WERI-Rb-1 (cell line): Measurements from ENCODE around the gene EID2.
A peak's percentile ranks its signal among the peaks of the same experiment; 100 is the strongest.

Source experiments
- DNase-seq: peaks from one replicate; pipeline ENCODE4 v3.0.0-alpha.2; 2020
- H3K27ac ChIP-seq: fragments of 250-450 bp; sonication (Bioruptor Pico); 2 replicates; pipeline ENCODE4 v1.5.1; 2020; ENCODE audit warnings: mild to moderate bottlenecking, moderate library complexity
- H3K27me3 ChIP-seq: fragments of 250-450 bp; sonication (Bioruptor Pico); 2 replicates; pipeline ENCODE4 v1.5.1; 2021; ENCODE audit warnings: mild to moderate bottlenecking, low read depth, moderate library complexity; ENCODE audit not compliant: insufficient read depth, severe bottlenecking
- H3K36me3 ChIP-seq: fragments of 250-450 bp; sonication (Bioruptor Pico); 2 replicates; pipeline ENCODE4 v1.5.1; 2020; ENCODE audit warnings: mild to moderate bottlenecking, moderate library complexity
- H3K4me3 ChIP-seq: 2 replicates; pipeline ENCODE4 v1.5.1; 2011; ENCODE audit warnings: low read depth, mild to moderate bottlenecking, control low read depth, low read length
- H3K9me3 ChIP-seq: fragments of 250-450 bp; sonication (Bioruptor Pico); 2 replicates; pipeline ENCODE4 v1.5.1; 2021; ENCODE audit warnings: mild to moderate bottlenecking, moderate library complexity; ENCODE audit not compliant: severe bottlenecking
- CTCF ChIP-seq: IDR thresholded peaks from 2 replicates; pipeline ENCODE4 v1.5.1; 2011; ENCODE audit warnings: low read depth, mild to moderate bottlenecking, control low read depth, inconsistent platforms, low read length

EID2 gene

GRCh38 chr19:39500543-39500942 is 39.4 kb downstream of the EID2 start:
- DNase-seq: no peak
- no peak for TF ChIP-seq CTCF
- Histone ChIP-seq H3K36me3 (peaks cover 21% of the 10 kb centered on the region), H3K9me3 (no peaks in the 10 kb centered on the region), H3K27ac (no peak overlapping the region), H3K4me3 (no peak overlapping the region), H3K27me3 (no peaks in the 10 kb centered on the region)

- DNase-seq: no peak
- H3K4me3 ChIP-seq: peak overlapping the region; percentile 73
- no peak for TF ChIP-seq CTCF
- H3K36me3 ChIP-seq: peaks cover 19% of the 10 kb centered on the region
- H3K9me3 ChIP-seq: no peaks in the 10 kb centered on the region
- H3K27me3 ChIP-seq: no peaks in the 10 kb centered on the region
- no peak overlapping the region for H3K27ac ChIP-seq
Observed at GRCh38 chr19:39499932-39500331, 40.0 kb downstream of the EID2 start.

GRCh38 chr19:39498798-39499642 is 40.9 kb downstream of the EID2 start, which contains the start of gene DLL3:
Gene DLL3, plus strand, starts transcription at chr19:39498947. Its CDS starts 28 bp downstream, at chr19:39498975.
- peak within 1 kb of the TSS; percentile 73 for H3K4me3 ChIP-seq

GRCh38 chr19:39497996-39498797 is 41.8 kb downstream of the EID2 start:
- Histone ChIP-seq H3K4me3 (peak overlapping the region; percentile 73), H3K27ac (peak overlapping the region; percentile 78), H3K36me3 (peaks cover 8% of the 10 kb centered on the region), H3K9me3 (no peaks in the 10 kb centered on the region), H3K27me3 (no peaks in the 10 kb centered on the region)
- peak; percentile 83 for DNase-seq
- TF ChIP-seq CTCF: peak; percentile 31; the same call in 1 of the 2 replicates

More at GRCh38 chr19:39498798-39499642, 40.9 kb downstream of the EID2 start, which contains the start of gene DLL3:
- DNase-seq: peak; percentile 77
- no peaks in the 10 kb centered on the region for H3K27me3 ChIP-seq
- H3K9me3 ChIP-seq: no peaks in the 10 kb centered on the region
- peak within 1 kb of the TSS; percentile 78 for H3K27ac ChIP-seq
- peaks cover 15% of the 10 kb centered on the region for H3K36me3 ChIP-seq
- no peak for TF ChIP-seq CTCF

- Histone ChIP-seq H3K27me3 (no peaks in the 10 kb centered on the region), H3K36me3 (peaks cover 6% of the 10 kb centered on the region), H3K9me3 (no peaks in the 10 kb centered on the region), H3K27ac (peak overlapping the region; percentile 78), H3K4me3 (peak overlapping the region; percentile 73)
- no peak for TF ChIP-seq CTCF
- no peak for DNase-seq
Observed at GRCh38 chr19:39497701-39497995, 42.3 kb downstream of the EID2 start.
